NOMO-1 (cell line): ENCODE results near the gene SCN11A.
A peak's percentile ranks its signal among the peaks of the same experiment; 100 is the strongest.
"Not testable (repeated sequence)": the region's sequence is repeated elsewhere in the genome, so short reads cannot be mapped to it uniquely, and the experiment has no call there.

Experiments
- DNase-seq, 2 experiments: peaks; one replicate each; lab custom pipeline; 2025; ENCODE audit not compliant: unreplicated experiment in 2 of 2; lab: John Stamatoyannopoulos, UW

SCN11A gene

GRCh38 chr3:39067286-39067685 lies 15.5 kb upstream of the SCN11A start:
- DNase-seq = no peak

- DNase-seq = peak; percentile 5 to 68
Measured at GRCh38 chr3:39065197-39065596, 13.5 kb upstream of the SCN11A start.

GRCh38 chr3:39064646-39065045 lies 12.9 kb upstream of the SCN11A start:
- DNase-seq = no peak

DNA sequence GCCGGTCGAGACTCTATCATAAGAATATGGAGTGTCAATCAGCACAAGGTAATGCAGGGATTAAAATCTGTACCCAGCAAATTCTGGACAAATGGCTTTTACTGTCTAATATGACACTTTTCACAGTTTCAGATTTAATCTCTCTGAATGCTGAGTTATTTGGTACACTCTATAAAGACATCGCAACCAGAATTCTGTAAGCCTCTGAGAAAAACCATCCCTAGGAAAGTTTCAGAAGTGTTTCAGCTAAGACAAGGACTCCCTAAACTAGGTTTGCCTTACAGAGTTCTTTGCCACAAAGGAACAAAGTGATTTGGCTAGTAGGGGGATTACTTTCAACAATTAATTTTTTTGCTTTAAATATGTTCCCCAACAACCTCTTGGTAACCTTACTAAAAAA lies 11.4 kb upstream of the SCN11A start:
- no peak for DNase-seq

GRCh38 chr3:39062180-39062579 lies 10.4 kb upstream of the SCN11A start:
- DNase-seq = no peak

GRCh38 chr3:39061228-39061627 lies 9.5 kb upstream of the SCN11A start:
- DNase-seq = not testable (repeated sequence)

GRCh38 chr3:39056151-39056550 lies 4.4 kb upstream of the SCN11A start:
- no peak for DNase-seq

GRCh38 chr3:39053696-39054095 lies 2.0 kb upstream of the SCN11A start:
- DNase-seq = no peak

GRCh38 chr3:39052583-39052982 lies 839 bp upstream of the SCN11A start:
- DNase-seq = peak in 1 of 2 experiments; percentile 15

DNA sequence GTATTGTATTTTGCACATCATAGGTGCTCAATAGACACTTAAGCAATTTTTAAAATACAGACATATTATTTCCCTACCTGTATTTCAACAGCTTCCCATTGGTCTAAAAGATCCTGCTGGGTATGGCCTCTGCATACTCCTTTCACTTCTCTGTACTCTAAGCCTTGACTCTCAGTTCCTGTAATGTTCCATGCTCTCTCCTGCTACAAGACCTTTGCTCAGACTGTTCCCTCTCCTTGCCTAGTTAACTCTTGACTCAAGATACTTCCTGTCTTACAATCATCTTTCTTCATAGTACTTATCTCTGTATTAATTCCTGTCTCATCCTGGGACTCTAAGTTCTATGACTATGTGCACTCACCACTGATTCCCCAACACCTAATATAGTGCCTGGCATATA lies 1.7 kb downstream of the SCN11A start:
- DNase-seq = peak; percentile 64 to 96

DNA sequence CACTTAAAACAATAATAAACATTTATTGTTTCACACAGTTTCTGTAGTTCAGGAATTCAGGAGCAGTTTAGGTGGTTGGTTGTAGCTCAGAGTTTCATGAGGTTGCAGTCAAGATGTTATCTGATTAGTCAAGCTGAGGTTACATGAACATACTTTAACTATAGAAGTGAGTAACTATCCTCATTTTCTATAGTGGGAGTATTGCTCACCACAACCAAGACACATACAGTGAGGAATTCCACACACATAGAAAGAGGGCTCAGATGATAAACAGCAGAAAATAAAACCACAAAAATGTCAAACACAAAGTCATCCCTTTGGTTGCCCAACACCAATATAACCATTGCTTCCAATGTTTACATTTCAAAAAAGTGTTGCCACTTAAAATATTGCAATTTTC lies 13.6 kb downstream of the SCN11A start:
- DNase-seq = no peak

DNA sequence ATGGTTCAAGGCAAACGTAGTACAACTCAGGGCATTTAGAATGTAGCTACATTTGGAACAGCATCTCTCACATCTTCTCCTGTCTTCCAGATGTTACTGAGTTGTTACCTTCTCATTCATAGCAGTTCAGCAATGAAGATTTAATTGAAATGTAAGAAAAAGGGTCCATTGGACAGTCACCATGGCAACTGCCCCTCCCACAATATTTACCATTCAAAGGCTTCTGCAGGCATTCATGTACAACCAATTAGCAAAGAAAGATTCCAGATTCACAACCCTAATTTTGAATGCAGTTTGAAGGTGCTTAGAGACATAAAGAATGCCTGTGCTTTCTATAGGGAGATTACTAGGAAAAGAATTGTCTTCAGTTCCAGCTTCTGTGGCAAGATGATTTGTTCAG lies 22.2 kb downstream of the SCN11A start:
- no peak for DNase-seq

GRCh38 chr3:39028546-39028945 lies 23.2 kb downstream of the SCN11A start:
- DNase-seq = no peak

GRCh38 chr3:39025222-39025970 lies 26.3 kb downstream of the SCN11A start:
- peak; percentile 60 to 87 for DNase-seq

DNA sequence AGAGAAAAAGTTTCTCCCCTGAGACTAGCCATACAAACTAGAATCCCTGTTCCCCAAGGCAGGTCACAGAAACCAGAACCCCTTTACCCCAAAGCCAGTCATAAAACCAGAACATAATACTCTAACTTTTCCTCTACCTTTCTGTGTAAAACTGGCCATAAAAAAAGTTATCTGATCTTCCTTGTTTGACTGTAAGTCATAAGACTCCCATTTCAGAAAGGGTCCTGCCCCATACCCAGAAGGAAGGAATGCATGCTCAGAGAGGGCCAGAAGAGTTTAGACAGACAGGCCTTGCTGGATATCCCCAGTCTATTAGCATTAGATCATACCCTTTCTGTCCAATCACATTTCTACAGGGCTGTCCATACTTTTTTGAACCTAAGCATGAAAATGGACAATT lies 27.2 kb downstream of the SCN11A start:
- no peak for DNase-seq

DNA sequence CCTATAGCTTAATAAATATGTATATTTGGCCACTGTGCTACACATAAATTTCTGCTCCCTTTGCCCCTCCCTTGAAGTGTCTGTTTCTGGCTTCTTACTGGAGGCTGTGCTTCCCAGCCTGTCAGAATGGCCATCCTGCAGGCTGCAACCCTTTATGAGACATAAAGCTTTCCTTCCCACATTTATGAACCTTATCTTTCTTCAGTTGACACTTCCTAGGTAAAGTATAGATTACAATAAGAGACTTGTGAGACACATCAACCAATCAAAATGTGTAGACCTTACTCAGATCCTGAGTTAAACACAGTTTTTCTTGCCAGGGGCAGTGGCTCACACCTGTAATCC lies 29.5 kb downstream of the SCN11A start:
- no peak for DNase-seq

DNA sequence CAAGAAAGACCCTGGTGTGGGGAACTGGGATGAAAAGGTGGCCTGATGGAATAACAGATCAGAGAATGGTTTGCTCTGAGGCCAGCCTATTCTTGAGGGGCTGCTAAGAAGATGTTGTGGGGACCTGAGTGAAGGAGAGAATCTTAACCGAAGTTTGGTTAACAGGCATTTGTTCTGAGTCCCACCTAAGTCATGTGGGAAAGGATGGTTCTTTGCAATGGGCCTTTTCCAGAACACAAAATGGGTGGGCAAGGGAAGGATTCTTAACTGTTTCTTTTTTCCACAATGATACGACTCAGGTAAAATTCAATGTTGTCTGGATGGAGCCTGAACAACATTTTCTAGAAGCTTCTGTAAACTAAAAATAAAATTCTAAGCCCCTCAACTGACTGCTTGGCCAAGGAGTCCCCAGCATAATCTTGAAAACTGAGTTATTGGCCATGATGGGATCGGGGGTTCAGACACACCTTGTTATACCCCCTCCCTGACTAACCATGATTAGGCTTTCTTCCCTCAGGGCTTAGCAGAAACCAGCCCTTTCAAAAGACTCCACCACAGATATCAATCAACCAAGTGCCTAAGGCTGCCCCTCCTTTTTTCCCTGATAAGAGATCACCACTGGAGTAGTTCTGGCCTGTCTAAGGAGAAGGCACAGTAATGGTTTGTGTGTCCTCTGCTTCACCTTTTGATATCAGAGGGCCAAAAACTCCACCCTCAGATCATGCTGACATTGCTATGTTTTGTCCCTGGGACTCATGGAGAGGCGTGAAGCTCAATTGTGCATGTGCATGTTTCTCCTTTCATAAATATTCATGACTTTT lies 30.1 kb downstream of the SCN11A start:
- no peak for DNase-seq

DNA sequence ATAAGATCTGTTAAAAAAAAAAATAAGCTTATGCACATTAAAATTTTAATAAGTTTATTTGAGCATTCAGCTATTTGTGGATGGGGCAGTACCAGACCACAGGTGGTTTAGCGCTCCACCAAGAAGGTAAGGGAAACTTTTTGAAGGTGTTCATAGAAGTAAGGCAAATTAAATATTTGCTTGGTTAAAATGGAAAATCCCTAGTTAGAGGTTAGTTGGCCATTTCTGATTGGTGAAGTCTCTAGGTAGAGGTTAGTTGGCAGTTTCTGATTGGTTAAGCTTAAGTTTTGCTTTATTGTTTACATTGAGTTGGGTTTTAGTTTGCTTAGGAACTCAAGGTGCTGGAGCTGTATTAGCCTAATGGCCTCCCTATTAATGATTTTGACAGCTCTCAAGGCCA lies 30.7 kb downstream of the SCN11A start:
- no peak for DNase-seq

DNA sequence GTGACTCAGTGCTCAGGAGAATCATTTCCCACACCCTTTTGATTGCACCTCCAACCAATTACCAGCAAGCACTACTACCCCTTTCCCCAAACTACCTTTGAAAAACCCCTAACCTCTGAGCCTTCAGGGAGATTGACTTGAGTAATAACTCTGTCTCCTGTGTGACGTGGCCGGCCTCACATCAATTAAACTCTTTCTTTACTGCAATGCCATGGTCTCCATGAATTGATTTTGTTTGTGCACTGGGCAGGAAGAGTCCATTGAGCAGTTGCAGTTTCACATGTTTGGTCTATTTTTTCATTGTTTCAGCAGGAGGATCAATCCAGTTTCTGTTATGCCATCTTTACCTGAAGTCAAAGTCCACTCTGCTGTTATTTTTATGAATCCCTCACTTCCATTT lies 32.4 kb downstream of the SCN11A start:
- no peak for DNase-seq

DNA sequence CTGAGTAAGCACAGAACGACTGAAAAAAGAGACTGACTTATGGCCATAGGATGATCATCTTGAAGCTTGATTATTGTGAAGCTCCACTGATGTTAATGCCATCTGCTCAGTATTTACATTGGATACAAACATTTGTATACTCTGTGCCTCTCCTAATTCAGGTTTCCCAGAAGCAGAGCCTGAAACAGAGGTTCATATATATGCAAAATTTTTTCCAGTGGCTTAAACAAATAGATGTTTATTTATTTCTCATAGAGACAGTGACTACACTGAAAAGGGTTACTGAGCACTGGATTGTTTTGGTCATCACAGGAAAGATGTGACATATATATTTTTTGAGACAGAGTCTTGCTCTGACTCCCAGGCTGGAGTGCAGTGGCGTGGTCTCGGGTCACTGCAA lies 36.3 kb downstream of the SCN11A start:
- no peak for DNase-seq

- no peak for DNase-seq
Measured at GRCh38 chr3:39013921-39014509, 37.7 kb downstream of the SCN11A start.

- DNase-seq = no peak
Measured at GRCh38 chr3:39013289-39013688, 38.5 kb downstream of the SCN11A start.
